Esophagus squamous epithelium (tissue), 4 donors: ENCODE measurements around the gene SAC3D1.

Source experiments
- CTCF ChIP-seq, 6 experiments: fragments of 450-650 bp in 4 of 6; fragments of 200-600 bp in 2 of 6; sonication (generic) in 2 of 6; IDR thresholded peaks; one replicate each; pipeline ENCODE4 v1.5.1; 2016 to 2019; ENCODE audit warnings: antibody characterized with exemption in 6 of 6, mild to moderate bottlenecking in 4 of 6, moderate library complexity in 4 of 6
- POLR2A ChIP-seq, 4 donors: fragments of 450-650 bp; IDR thresholded peaks; one replicate each; pipeline ENCODE4 v1.6.1; 2017; ENCODE audit warnings: antibody characterized with exemption in 4 of 4, mild to moderate bottlenecking in 4 of 4, moderate library complexity in 3 of 4

GRCh38 chr11:65013130-65013887 lies 27.7 kb upstream of the SAC3D1 start:
- TF ChIP-seq CTCF (IDR thresholded peaks at IDR 0.05), result peak; percentile 73 to 96 (median 90)
- TF ChIP-seq POLR2A (IDR thresholded peaks at IDR 0.05), result peak in 3 of 4 donors; percentile 51 to 62 (median 58)
